Mesenteric fat pad (tissue), 1 donor: ENCODE results near the gene SLC25A11. TPM values are rescaled to one million over a fixed set of nuclear protein-coding genes. Genes with fewer than 3 reads are reported as not detected.
"Not testable (repeated sequence)": the region's sequence is repeated elsewhere in the genome, so short reads cannot be mapped to it uniquely, and the experiment has no call there.

ENCODE experiments used
- DNase-seq: peaks from one replicate; pipeline ENCODE4 v3.0.0-alpha.2; 2020; ENCODE audit warnings: low spot score
- total RNA-seq: library from RNA; stranded (reverse); fragmentation: NEBNext Ultra II Directional; extraction: Animal tissue kit (Norgen Biotek cat#: 25700); gene quantifications from one replicate; pipeline ENCODE4 v1.2.1, GENCODE V29; 2021
- donor health status: DM: yes; HTN: yes; CAD: no.

The SLC25A11 gene
- total RNA-seq, 1 donor from 2014 or later = 50.0 TPM

- DNase-seq = no peak
Measured at GRCh38 chr17:4920351-4921048, 19.3 kb downstream of the SLC25A11 start.

GRCh38 chr17:4919511-4920047, 20.3 kb downstream of the SLC25A11 start:
- no peak for DNase-seq

- not testable (repeated sequence) for DNase-seq
Measured at GRCh38 chr17:4914551-4914950, 25.3 kb downstream of the SLC25A11 start.

- DNase-seq = no peak
Measured at GRCh38 chr17:4913994-4914393, 25.9 kb downstream of the SLC25A11 start.

- DNase-seq = peak; percentile 94
Measured at GRCh38 chr17:4908711-4909496, 30.9 kb downstream of the SLC25A11 start.

GRCh38 chr17:4908301-4908700, 31.5 kb downstream of the SLC25A11 start:
- DNase-seq = no peak

GRCh38 chr17:4906642-4907041, 33.2 kb downstream of the SLC25A11 start:
- not testable (repeated sequence) for DNase-seq

- DNase-seq = no peak
Measured at GRCh38 chr17:4903051-4903818, 36.6 kb downstream of the SLC25A11 start, which contains the start of gene CHRNE. CHRNE (minus strand) TSS chr17:4903098; CDS start chr17:4903063, 35 bp downstream.

GRCh38 chr17:4902540-4902939, 37.3 kb downstream of the SLC25A11 start:
- no peak for DNase-seq

- no peak for DNase-seq
Measured at GRCh38 chr17:4901648-4902344, 38.0 kb downstream of the SLC25A11 start.

- DNase-seq = no peak
Measured at GRCh38 chr17:4901108-4901647, 38.7 kb downstream of the SLC25A11 start.

- no peak for DNase-seq
Measured at GRCh38 chr17:4900231-4901107, 39.4 kb downstream of the SLC25A11 start.

GRCh38 chr17:4899341-4900230, 40.3 kb downstream of the SLC25A11 start, which contains the start of gene C17orf107:
C17orf107 (plus strand) TSS chr17:4899536; CDS start chr17:4899763, 227 bp downstream.
- DNase-seq = peak; percentile 95

GRCh38 chr17:4898927-4899326, 40.9 kb downstream of the SLC25A11 start:
- DNase-seq = no peak

GRCh38 chr17:4898351-4898750, 41.5 kb downstream of the SLC25A11 start:
- no peak for DNase-seq

GRCh38 chr17:4897785-4898184, 42.1 kb downstream of the SLC25A11 start:
- no peak for DNase-seq

GRCh38 chr17:4897198-4897687, 42.6 kb downstream of the SLC25A11 start:
- no peak for DNase-seq
